HG03558 (cell line): Measurements from ENCODE around the gene MYOM3.
"Not testable (repeated sequence)": the region's sequence is repeated elsewhere in the genome, so short reads cannot be mapped to it uniquely, and the experiment has no call there.

Experiments used
- ATAC-seq: cut with Tn5 transposase; IDR thresholded peaks from one replicate; pipeline ENCODE4 v1.9.1; 2021; ENCODE audit warnings: moderate number of reproducible peaks; ENCODE audit not compliant: unreplicated experiment; ENCODE audit errors: extremely low read depth

MYOM3 gene

DNA sequence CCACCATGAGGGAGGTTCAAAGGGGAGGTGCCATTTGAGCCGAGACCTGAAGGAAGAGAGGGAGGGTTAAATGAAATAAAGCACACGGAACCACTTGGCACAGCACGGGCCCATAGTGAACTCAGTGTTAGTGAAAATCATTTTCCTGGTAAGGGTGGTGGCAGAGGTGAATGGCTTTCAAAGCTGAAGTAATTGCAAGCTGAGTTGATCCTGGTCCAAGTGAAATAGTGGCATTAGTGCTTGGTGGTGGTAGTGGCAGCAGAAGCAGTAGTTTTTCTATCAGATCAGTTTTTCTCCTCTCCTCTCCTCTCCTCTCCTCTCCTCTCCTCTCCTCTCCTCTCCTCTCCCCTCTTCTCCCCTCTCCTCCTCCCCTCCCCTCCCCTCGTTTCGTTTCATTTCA is 101.3 kb downstream of the MYOM3 start:
- no peak for ATAC-seq

DNA sequence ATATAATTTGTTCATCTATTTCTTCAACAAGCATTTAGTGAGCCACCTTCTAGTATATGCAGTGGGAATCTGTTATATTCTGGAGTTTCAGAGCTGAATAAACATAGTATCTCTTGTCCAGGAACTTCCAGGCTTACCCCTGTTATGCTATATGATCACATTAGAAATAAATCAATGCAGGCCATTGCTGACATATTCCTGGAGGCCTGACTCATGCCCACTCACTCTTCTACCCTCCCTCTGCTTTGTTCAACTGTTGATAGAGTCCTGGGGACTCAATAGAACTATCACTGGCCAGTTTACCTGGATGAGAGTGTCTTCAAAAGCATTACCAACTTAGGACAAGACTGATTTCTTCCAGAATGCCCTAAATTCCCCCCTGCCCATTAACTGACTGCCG is 102.5 kb downstream of the MYOM3 start:
- ATAC-seq, result no peak

DNA sequence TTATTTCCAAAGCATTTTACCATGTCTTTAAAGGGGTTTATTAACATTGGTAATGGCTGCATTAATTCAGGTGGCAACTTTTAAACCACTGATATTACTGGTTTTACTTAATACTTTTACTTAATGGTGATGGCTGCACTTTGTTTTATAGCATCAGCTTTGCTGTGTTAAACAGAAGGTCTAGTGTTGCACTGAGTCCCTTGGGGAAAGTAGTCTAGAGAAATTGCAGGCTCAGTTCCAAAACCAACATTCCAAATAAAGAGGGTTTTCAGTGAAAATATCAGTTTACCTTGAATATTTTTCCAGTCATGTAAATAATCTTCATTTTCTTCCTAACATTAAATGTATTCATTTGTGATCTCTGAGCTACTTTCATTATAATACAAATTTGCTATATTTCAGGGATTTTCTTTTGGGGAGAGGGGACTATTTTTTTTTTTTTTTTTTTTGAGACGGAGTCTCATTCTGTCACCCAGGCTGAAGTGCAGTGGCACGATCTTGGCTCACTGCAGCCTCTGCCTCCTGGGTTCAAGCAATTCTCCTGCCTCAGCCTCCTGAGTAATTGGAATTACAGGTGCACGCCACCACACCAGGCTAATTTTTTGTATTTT is 103.3 kb downstream of the MYOM3 start:
- ATAC-seq, result not testable (repeated sequence)

DNA sequence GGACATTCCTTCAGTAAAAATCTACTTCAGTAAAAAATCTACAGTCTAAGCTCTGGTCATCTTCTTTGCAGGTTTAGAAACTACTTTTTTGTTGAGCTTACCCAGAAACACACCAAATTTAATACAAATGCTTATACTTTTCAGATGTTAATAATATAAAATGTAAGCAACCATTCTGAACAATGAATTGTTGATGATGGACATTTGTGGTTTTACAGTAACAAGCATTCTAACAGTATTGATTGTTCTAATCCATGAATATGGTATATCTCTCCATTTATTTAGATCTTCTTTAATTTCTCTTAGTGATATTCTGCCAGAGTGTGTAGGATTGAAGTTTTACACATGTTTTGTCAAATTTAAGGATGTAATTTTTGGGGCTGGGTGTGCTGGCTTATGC is 104.9 kb downstream of the MYOM3 start:
- no peak for ATAC-seq
